GOT3 (cell line): ENCODE results near the gene MAP1LC3B2.
A peak's percentile ranks its signal among the peaks of the same experiment; 100 is the strongest.

Experiments used
- DNase-seq: peaks from one replicate; lab custom pipeline; 2025; ENCODE audit warnings: mixed read lengths; lab: John Stamatoyannopoulos, UW

Gene MAP1LC3B2

DNA sequence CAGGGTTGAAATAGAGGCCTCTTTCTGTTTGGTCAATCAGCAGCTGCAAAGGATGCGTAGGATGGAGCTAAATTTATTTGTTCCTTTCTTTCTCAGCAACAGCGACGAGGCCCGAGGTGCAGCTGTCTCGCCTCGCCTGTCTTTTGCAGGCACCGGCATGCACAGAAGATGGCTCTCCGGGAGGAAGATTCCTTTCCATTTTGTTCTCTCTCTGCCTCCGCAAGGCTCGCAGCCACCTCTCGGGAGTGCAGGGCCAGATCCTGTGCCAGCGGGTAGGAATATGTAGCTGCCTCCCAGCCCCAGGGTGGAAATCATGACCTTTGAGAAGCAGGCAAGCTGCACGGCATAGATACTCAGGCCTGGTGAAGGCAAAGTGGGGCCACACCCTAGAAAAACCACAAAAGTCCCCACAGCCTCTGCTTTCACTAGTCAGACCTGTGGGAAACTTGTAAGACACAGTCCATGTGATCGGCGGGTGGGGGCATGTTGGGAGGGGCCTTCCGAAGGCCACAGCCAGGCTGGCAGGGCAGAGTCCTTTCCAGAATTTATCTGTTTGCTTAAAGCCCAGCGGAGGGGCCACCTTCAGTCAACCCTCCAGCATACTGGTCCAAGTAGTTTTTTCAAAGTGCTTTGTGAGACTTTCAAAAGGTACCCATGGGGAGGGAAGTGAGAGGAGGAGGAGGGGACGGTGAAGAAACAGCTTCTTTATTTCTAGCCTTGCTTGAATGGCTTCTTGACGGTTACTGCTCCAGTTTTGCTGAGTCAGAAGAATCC, at the start of gene MAP1LC3B2:
TSS of gene MAP1LC3B2 (plus strand) at position 220 of the 774 bp plus-strand sequence. CDS start 16,562 bp downstream, outside the sequence.
- no peak for DNase-seq

DNA sequence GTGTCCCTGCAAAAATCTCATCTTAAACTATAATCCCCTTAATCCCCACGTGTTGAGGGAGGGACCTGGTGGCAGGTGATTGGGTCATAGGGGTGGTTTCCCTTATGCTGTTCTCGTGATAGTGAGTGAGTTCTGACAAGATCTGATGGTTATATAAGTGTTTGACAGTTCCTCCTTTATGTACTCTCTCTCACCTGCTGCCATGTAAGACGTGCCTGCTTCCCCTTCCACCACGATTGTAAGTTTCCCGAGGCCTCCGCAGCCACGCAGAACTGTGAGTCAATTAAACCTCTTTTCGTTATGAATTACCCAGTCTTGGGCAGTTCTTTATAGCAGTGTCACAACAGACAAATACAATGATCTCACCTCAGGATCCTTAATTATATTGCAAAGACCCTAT, 45.2 kb upstream of the MAP1LC3B2 start:
- DNase-seq, result no peak

DNA sequence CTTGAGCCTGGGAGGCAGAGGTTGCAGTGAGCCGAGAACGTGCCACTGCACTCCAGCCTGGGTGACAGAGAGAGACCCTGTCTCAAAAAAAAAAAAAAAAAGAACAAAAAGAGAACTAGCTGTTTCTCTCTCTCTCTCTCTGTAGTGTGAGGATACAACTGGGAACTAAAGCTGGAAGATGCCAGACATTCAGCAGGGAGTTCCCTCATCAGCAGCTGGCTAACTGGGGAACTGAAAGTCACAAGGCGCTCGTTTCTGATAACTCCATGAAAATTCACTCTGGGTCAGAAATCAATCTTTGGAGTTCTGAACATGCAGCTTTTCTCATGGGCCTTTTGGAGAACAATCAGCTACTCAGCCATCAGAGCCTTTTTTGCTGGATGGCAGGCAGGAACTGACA, 43.5 kb upstream of the MAP1LC3B2 start:
- no peak for DNase-seq

DNA sequence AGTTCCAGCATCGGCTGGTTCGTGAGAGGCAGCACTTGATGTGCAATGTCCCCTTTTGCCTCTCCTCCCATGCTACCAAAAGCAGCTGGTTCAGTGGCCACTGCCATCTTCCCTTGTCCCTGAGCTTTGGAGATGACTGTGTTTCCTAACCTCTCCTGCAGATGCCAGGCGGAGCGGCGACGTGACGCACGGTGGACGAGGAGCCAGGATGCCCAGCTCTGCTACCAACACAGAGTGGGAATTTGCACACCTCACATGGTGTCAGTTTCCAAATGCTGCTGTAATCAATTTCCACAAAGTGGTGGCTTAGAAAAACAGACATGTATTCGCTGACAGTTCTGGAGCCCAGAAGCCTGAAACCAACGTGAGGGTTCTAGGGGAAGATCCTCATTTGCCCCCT, 42.5 kb upstream of the MAP1LC3B2 start:
- DNase-seq, result no peak

DNA sequence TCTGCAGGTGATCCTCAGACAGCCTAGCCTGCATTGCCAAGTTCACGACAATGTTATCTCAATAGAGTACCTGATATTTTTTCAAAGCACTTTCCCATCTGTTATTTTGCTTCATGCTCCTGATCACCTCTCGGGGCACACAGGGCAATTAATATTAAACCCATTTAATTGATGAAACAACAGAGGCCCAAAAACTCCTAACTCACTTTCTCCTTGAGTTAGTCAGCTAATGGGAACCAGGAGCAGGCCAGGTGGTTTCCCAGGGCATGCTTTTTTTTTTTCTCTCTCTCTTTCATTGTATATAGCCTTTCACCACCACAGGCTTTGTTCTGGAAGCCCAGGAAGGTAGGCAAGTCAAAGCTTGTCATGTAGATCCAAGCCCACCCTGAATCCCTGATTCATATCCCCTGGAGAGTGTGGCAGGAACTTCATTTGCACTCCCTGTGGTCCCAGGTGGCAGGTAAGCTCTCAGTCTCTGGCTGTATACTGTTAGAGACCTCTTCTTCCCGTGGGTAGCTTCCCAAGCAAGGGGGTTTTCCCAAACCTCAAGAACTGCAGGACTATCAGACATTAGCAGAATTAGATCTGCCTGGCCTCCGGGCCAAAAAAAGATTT, 41.6 kb upstream of the MAP1LC3B2 start:
- DNase-seq, result no peak

DNA sequence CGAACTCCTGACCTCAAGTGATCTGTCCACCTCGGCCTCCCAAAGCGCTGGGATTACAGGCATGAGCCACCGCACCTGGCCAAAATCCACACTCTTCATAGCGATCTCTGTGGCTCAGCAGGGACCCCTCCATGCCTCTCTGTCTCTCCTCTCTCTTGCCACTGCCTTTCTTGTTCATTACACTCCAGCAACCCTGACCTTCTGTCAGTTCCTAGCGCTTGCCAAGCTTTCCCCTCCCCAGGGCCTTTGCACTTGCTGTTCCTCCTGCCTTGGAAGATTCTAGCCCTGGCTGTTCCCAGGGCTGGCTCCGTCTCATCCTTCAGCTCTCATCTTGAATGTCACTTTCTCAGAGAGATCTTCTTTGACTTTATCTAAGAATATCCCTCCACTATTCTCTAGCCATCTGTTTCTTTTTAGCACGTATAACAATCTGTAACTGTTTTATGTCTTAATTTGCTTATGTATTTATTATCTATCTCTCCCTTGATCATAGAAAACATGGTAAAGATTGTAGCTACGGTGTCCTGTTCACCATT, 38.9 kb upstream of the MAP1LC3B2 start:
- DNase-seq, result no peak

DNA sequence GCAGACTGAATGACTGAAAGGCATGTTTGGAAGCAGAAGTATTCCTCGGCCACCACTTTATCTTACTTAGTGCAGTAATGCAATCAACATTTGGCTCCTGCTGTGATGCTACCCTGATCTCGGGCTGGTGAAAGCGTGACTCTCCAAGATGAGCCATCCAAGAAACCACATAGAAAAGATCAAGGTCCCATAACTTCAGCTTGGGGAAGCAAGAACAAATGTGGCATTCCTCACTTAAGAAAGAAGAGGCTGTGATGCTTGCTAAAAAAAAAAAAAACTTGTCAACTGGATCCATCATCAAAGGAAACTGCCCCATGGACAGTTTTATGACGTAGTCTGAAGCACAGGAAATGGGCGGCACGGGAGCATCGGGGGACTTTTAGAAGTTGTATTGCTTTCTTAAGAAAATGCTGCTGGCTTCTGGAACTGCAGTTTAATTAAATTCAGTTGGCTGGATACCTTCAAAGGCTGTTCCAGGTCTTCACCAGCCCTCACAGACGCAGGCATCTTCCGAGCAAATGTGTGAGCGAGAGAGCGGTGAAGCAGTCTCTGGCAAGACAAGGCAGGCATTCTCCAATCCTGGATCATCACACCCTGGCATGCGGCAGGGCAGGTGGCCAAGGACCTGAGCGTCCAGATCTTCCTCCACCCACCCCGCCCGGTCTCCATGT, 38.2 kb upstream of the MAP1LC3B2 start:
- no peak for DNase-seq

DNA sequence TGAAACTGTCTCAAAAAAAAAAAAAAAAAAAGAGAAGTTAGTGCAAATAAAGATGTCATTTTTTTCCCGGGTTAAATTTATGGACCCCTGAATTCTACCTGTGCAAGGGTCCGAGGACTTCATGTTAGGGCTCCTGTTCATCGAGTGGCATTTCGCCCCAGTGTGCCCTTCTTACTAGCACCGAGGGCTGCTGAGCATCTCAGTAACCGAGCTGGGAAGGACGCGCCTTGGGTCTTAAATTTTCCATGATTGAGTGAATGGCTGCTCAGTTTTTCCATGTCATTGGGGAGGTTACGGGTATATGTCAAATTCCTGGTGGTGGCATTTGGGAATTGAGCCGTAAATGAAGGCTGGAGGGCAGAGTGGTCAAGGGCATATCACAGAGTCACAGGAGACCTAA, 34.9 kb upstream of the MAP1LC3B2 start:
- DNase-seq, result no peak

DNA sequence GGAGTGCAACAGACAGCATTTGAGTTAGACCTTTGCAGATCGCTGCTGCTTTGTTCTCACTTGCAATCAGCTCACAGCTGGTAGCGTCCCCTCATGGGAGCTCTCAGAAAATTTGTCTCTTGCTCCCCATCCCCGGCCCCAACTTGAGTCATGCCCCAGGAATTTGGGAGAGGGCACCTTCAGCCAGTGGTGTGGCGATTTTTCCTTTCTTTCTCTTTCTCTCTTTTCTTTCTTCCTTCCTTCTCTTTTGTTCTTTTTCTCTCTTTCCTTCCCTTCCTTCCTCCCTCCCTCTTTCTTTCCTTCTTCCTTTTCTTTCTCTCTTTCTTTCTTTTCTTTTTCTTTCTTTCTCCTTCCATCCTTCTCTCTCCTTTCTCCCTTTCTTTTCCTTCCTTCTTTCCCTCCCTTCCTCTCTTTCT, 34.2 kb upstream of the MAP1LC3B2 start:
- DNase-seq, result peak; percentile 36

DNA sequence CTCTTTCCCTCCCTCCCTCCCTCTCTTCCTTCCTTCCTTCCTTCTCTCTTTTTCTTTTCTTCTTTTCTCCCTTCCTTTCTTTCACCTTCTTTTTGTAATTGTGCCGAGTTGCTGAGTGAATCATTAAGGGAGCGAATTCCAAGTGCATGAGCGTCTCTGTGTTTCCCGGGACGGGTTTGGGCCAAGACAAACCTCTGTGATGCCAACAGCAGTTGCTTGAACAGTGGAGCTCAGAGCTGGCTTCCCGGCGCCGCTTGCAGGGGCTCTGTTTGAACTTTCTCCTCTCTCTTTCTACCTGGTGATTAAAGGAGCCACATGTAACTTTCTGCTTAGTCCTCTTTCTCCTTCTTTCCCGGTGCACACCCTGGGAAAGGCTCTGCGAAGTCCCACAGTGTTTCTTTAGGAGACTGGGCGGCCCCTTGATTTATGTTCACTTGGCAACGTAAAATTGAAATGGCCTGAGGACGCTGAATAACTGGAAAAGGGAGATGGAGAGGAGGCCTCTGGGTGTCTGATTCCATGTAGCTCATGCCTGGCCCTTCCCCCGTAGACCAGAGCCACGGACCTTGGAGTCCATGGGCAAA, 33.7 kb upstream of the MAP1LC3B2 start:
- peak; percentile 46 for DNase-seq

DNA sequence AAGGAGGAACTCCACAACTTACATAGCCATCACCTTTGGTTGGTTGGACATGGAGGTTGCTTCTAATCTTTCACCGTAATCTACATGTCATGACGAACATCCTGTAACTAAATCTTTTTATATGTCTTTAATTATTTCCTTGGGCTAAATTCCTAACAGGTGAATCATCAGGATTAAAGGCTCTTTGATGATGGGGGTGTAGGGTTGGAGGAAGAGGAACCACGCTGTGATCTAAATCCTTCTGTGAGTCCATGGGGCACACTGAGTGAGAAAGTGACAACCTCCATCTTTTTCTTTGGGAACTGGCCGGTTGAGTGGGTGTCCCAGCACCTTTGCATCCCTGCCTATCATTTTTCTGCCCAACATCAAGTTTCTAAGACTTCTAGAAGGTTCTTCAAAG, 31.1 kb upstream of the MAP1LC3B2 start:
- no peak for DNase-seq

DNA sequence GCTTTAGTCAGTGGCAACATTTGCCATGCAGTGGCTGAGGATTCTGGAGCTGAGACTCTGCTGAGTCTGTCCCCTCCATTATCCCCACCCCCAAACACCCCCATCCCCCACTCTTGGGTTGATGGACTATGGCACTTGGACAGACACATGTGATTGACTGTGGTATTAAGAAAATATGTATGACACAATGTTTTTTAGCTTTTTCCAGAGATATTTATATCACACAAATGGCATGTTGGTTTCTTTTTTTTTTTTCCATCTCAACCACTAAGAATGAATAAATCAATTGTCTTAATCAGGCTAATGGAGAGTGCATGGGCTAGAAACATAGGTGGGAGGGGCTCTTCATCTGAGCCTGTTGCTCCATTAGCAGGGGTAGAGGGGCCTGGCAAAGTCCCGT, 30.7 kb upstream of the MAP1LC3B2 start:
- DNase-seq, result no peak

DNA sequence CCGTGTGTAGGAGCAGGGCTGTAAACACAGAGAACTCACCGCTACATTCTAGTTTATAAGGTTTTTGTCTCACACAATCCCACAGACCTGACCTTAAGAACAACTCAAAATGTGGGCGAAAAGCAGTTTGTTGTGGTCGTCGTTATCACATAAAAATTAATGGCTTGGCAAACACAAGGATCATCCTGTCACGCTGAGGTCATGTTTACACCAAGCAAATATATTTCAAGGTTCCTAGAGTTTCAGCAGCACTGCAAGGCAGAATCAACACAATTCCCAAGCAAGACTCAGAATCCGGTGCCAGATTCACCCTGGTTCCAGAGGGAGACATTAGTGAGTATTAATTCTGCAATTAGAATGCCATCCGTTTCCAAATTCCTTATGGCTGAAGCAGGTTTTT, 30.1 kb upstream of the MAP1LC3B2 start:
- no peak for DNase-seq

DNA sequence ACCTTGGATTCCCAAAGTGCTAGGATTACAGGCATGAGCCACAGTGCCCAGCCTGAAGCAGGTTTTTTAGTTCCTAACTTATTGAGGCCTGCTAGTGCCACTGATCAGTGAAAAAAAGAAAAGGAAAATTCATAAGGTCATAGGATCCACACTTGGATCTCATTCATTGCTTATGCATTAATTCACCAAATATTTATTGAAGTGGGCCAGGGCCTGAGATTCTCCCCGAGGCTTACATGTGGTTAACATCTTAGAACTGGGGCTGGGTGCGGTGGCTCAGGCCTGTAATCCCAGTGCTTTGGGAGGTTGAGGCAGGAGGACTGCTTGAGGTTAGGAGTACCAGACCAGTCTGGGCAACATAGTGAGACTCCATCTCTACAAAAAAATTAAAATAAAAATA, 29.5 kb upstream of the MAP1LC3B2 start:
- no peak for DNase-seq

DNA sequence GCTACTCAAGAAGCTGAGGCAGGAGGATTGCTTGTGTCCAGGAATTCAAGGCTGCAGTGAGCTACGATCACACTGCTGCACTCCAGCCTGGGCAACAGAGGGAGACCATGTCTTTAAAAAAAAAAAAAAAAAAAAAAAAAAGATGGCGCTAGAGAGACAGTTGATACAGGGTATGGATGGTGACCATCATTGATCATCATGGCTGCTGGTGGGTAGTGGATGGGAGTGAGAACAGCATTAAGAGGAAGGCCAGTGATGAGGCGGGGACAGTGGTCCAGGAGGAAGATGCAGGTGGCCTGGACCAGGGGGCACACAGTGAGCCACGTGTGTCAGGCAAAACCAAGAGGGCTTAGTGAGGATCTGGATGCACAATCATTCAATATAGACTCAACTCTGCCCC, 26.8 kb upstream of the MAP1LC3B2 start:
- DNase-seq, result no peak

DNA sequence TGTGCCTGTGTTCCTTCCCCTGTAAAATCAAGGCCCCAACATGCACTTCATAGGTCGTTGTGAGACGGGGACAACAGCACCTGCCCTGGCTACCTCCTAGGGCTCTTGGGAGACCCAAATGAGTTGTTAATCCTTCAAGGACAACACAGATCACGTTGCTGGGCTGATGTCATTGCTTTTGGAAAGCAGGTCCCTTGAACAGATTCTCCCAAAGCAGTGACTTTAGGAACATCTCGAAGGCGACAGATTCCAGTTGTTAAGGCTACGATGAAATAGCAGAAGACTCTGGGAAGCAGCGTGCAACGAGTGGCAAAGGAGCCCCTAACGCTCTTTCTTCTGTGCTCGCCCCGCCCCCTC, 26.2 kb upstream of the MAP1LC3B2 start:
- no peak for DNase-seq

DNA sequence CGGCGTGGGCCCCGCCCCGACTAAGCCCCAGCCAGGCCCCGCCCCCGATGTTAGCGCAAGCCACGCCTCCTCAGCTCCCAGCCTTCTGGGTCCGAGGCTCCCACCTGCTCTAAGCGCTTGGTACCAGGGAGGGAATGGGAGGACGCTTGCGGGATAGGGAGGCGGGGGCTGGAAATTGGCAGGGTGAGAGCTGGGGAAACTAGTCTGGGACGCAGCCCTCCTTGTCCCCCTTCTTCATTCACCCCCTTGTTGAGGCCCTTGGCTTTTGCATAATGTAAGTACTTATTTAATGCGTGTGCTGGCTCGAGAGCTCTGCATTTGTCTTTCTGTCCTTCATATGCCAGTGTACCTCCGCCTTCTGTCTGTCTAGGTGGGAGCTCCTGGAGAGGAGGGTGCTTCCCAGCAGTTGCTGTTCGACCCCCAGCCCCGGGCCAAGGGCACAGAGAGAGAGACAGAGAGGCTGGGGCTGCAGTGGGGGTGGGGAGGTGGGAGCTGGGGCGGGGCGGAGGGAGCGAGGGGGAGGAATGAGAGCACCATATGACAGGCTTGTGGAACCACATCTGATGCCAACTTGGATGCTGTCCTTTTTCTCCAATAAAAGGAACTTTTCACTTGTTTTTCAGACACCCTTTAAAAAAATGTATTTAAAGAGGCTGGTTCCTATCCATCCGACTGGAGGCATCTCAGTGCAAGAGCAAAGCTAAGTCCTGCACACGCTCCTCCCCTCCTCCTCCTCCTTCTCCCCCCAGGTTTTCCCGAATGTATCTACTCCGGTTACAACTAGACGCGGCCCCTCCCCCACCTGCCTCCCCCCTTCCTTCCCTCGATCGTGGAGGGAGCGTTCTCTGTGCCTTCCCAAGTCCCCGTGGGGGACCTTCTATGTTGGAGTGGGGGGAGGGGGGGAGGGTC, 25.6 kb upstream of the MAP1LC3B2 start:
- peak; percentile 23 for DNase-seq

DNA sequence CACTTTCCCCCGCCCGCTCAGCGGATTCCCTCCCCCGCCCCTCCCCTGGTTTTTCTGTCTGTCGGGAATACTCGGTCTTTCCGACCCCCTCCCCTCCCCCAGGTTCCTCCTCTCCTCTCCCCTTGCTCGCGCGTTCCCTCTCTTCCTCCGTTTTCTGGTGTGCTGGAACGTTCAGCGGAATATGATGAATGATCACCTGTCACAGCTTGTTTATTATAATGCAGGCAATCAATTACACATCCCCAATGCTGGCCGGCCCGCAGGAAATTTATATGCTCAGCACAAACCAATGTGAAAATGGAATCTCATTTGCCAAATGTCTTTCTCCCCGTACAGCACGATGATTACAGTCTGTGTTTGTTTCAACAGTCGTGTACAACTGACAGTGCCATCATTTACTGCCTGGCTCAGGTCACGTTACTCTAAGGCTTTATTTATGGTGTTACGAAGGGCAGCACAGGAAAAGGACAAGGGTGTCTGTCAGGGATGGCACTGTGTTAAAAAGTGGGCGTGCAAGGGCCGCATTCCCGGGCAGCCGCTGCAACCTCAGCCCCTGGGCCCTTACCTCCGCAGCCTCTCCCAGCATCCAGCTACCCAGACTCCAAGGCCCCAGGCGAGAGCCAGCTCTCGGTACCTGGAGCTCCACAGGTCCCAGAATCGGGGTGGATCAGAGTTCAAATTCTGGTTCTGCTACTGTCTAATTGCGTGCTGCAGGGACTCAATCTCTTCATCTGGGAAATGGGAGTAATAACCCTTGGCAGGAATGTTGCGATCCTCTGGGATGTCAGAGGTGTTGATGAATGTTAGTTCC, 24.7 kb upstream of the MAP1LC3B2 start:
- no peak for DNase-seq

DNA sequence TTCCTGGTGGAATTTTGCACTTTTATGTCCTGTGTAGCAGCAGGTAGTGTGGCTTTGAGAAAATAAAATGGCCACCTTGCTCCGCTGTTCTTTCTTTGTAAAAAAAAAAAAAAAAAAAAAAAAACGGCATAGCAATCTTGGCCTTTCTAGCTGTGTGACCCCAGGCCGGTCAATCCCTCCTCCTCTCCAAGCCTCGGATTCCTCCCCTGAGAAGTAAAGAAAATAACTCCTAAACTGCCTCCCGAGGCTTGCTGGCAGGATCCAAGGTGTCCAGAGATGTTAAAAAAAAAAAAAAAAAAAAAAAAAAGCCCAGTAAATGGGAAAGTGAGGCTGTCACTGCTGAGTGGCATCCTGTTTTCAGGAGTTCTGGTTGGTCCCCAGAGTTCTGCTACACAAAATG, 23.9 kb upstream of the MAP1LC3B2 start:
- DNase-seq, result no peak

DNA sequence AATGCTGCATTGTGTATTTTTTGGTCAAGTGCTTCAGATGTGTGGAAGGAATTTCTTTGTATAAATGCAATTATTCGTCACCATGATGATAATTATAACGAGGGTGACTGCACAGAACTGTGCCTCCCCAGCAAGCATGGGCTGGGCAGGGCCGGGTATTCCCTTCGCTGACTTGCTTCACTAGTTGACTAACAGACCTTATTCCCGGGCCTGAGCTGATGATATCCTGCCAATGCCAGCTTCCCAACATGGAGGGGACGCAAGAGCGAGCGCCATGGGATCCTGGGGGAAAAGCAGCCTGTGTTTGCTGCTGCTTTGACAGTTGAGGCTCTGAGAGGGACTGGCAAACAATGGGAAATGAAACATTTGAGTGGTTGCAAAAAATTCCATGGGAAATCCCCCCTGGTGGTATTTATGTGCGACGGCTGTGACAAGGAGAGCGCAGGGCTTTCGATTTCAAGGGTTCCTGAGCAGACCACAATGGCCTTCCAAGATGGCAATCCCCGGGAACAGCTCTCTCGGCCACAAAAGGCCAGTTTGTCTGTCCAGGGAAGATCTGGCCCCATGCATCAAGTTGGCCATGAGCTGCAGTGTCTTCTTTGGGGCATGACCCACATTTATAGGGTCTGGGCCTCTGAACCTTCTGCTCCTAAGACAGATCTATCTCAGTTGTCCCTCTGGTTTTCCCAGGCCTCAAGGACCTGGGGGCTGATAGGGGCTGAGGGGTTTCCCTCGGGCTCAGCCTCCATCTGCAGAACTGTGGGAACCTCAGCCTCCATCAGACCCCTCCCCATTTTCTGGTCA, 21.9 kb upstream of the MAP1LC3B2 start:
- DNase-seq, result no peak
